ENCODE data around the gene TDRD15. TPM values are rescaled to one million over a fixed set of nuclear protein-coding genes. Genes with fewer than 3 reads are reported as not detected.

TDRD15 gene
- total and polyA plus RNA-seq, 2 of the 4 experiments (the other 2 are of a cell fraction) = not detected

DNA sequence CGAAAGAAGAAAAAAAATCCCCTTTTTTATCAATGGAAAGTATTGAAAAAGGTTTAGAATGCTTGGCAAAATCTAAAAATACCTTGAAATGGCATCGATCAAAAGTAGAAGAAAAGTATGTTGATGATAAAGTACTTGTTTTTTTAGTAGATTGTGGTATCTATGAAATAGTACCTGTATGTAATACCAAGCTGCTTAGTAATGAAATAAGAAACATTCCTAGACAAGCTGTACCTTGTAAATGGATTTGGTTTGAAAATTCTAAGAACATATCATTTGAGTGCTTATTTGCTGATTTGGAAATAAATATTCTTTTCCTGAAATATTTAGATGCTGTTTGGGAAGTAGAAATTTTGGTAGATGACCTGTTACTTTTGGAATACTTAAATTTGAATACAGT, 18.4 kb downstream of the TDRD15 start:
- Histone ChIP-seq H3K14ac (replicated peaks; ENCODE audit: low read depth, low read length) (no peak overlapping the region), H3K9me1 (ENCODE audit: insufficient read depth, low read length) (no peaks in the 10 kb centered on the region), H3K4me1 (ENCODE audit: control insufficient read depth, insufficient read depth, low read length) (no peaks in the 10 kb centered on the region), H3K79me1 (ENCODE audit: low read depth in 1 of 2, low read length in 2 of 2) (no peaks in the 10 kb centered on the region), H2BK20ac (ENCODE audit: low read depth, low read length) (no peak overlapping the region), H3K9me3 (ENCODE audit: control insufficient read depth, insufficient read depth, low read length) (no peaks in the 10 kb centered on the region), H3K23ac (ENCODE audit: low read depth, low read length) (no peak overlapping the region), H2AK5ac (ENCODE audit: low read depth, low read length) (no peak overlapping the region), H3K4ac (ENCODE audit: low read depth, low read length) (no peak overlapping the region), H4K20me1 (ENCODE audit: insufficient read depth, low read length) (no peaks in the 10 kb centered on the region), H3K4me3 (ENCODE audit: insufficient read depth, low read depth, low read length) (no peak overlapping the region), H2AK9ac (replicated peaks; ENCODE audit: low read depth, low read length, poor library complexity) (no peak overlapping the region), H3K4me2 (ENCODE audit: low read depth, low read length) (no peak overlapping the region), H4K91ac (ENCODE audit: insufficient read depth, low read depth, low read length) (no peak overlapping the region), H3K27me3 (ENCODE audit: control insufficient read depth, insufficient read depth, low read length) (no peaks in the 10 kb centered on the region), H2BK15ac (ENCODE audit: low read depth, low read length) (no peak overlapping the region), H3K36me3 (ENCODE audit: control insufficient read depth, insufficient read depth, low read length) (no peaks in the 10 kb centered on the region), H2BK120ac (ENCODE audit: low read depth, low read length) (no peak overlapping the region), H2AFZ (replicated peaks; ENCODE audit: low read length, poor library complexity) (no peak overlapping the region), H3K27ac (ENCODE audit: insufficient read depth, low read length) (no peak overlapping the region), H3K9ac (ENCODE audit: low read depth, low read length) (no peak overlapping the region), H4K8ac (ENCODE audit: low read depth in 2 of 2, low read length in 2 of 2) (no peak overlapping the region), H3K18ac (ENCODE audit: low read depth, low read length) (no peak overlapping the region), H4K5ac (ENCODE audit: low read depth, low read length) (no peak overlapping the region), H2BK5ac (ENCODE audit: low read depth, low read length, poor library complexity, severe bottlenecking) (no peak overlapping the region), H3K56ac (ENCODE audit: extremely low read depth, insufficient read depth, low read length) (no peak overlapping the region)
- TF ChIP-seq, protein P1, sequence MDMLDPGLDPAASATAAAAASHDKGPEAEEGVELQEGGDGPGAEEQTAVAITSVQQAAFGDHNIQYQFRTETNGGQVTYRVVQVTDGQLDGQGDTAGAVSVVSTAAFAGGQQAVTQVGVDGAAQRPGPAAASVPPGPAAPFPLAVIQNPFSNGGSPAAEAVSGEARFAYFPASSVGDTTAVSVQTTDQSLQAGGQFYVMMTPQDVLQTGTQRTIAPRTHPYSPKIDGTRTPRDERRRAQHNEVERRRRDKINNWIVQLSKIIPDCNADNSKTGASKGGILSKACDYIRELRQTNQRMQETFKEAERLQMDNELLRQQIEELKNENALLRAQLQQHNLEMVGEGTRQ (IDR thresholded peaks at IDR 0.05; ENCODE audit: low read depth, low read length) = no peak
- TF ChIP-seq RFX5 (IDR thresholded peaks at IDR 0.05; ENCODE audit: low read depth, low read length) = no peak
- no peak for TF ChIP-seq CEBPB (IDR thresholded peaks at IDR 0.05; ENCODE audit: low read depth, low read length)
- TF ChIP-seq MAZ (IDR thresholded peaks at IDR 0.05; ENCODE audit: borderline replicate concordance, low read depth, low read length) = no peak
- TF ChIP-seq CHD1 (IDR thresholded peaks at IDR 0.05; ENCODE audit: low read depth, low read length) = no peak
- no peak for TF ChIP-seq FOS (IDR thresholded peaks at IDR 0.05; ENCODE audit: low read depth, low read length)
- TF ChIP-seq, protein P2, sequence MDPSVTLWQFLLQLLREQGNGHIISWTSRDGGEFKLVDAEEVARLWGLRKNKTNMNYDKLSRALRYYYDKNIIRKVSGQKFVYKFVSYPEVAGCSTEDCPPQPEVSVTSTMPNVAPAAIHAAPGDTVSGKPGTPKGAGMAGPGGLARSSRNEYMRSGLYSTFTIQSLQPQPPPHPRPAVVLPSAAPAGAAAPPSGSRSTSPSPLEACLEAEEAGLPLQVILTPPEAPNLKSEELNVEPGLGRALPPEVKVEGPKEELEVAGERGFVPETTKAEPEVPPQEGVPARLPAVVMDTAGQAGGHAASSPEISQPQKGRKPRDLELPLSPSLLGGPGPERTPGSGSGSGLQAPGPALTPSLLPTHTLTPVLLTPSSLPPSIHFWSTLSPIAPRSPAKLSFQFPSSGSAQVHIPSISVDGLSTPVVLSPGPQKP (IDR thresholded peaks at IDR 0.05; ENCODE audit: borderline replicate concordance, low read depth, low read length) = no peak
- TF ChIP-seq SMC3 (IDR thresholded peaks at IDR 0.05; ENCODE audit: low read depth, low read length) = no peak
- no peak for TF ChIP-seq POLR2A (IDR thresholded peaks at IDR 0.05; ENCODE audit: low read depth, low read length)
- TF ChIP-seq BHLHE40 (IDR thresholded peaks at IDR 0.05; ENCODE audit: low read depth, low read length) = no peak
- TF ChIP-seq RCOR1 (IDR thresholded peaks at IDR 0.05; ENCODE audit: insufficient replicate concordance, low read length) = no peak
- DNase-seq (no peak), ATAC-seq (ENCODE audit: low read depth) (no peak)
- WGBS, 2 experiments (ENCODE audit: extremely low coverage in 2 of 2, insufficient read length in 1 of 2) = no CpG with 5 or more reads among the region's 2 CpGs
- no TSS peak for BruUV-seq (replicated peaks)
- dilution Hi-C loops (cut with HindIII; ENCODE audit: low sequenced_read_pairs, unreplicated experiment) (no loop called here), in situ Hi-C loops (cut with MboI; ENCODE audit: low sequenced_read_pairs) (no loop called here), intact Hi-C loops (cut with micrococcal nuclease) (no loop called here)
- POLR2A ChIA-PET (ENCODE audit: unreplicated experiment) = no interaction called here
- CTCF ChIA-PET = no interaction called here
